IPS-18a (cell line): ENCODE results near the gene TMEM44.

Source experiments
- H3K27ac ChIP-seq: one replicate; pipeline ENCODE4 v1.5.1; 2013; ENCODE audit warnings: low read length
- H3K27me3 ChIP-seq: one replicate; pipeline ENCODE4 v1.6.1; 2013; ENCODE audit warnings: mild to moderate bottlenecking, low read length; ENCODE audit not compliant: control insufficient read depth, insufficient read depth
- H3K36me3 ChIP-seq: one replicate; pipeline ENCODE4 v1.6.1; 2013; ENCODE audit warnings: low read depth, low read length; ENCODE audit not compliant: control insufficient read depth
- H3K4me1 ChIP-seq: one replicate; pipeline ENCODE4 v1.6.1; 2013; ENCODE audit warnings: low read depth, low read length; ENCODE audit not compliant: control insufficient read depth
- H3K4me3 ChIP-seq: one replicate; pipeline ENCODE4 v1.5.1; 2013; ENCODE audit warnings: low read length
- H3K9ac ChIP-seq: one replicate; pipeline ENCODE4 v1.6.1; 2013; ENCODE audit warnings: mild to moderate bottlenecking, low read length, moderate library complexity
- H3K9me3 ChIP-seq: one replicate; pipeline ENCODE4 v1.6.1; 2013; ENCODE audit warnings: low read depth, low read length; ENCODE audit not compliant: control insufficient read depth

Gene TMEM44

DNA sequence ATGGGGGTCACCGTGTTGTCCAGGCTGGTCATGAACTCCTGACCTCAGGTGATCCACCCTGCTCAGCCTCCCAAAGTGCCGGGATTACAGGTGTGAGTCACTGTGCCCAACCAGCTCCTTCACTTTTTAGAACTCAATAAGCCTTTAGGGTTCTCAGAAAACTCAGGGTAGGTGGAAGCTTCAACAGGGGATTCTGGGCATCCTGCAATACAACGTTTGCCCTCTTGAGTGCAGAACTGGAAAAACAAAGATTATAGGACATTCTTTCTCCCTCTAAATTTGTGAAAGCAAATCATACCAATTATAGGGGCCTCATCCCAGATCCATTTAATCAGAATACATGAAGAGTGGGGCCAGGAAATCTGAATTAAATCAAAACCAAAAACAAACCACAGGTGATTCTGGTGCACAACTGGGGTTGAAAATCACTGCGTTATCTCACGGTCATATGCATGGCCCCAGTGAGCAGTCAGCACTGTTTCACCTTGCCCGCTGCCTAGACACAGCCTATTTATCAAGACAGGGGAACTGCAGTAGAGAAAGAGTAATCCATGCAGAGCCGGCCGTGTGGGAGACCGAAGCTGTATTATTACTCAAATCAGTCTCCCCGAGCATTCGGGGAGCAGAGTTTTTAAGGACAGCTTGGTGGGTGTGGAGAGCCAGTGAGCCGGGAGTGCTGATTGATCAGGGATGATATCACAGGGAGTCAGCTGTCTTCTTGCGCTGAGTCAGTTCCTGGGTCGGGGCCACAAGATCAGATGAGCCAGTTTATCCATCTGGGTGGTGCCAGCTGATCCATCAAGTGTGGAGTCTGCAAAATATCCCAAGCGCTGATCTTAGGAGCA, 58.4 kb downstream of the TMEM44 start:
- Histone ChIP-seq H3K9ac (no peak overlapping the region), H3K36me3 (no peaks in the 10 kb centered on the region), H3K4me3 (no peak overlapping the region), H3K4me1 (no peaks in the 10 kb centered on the region), H3K27ac (no peak overlapping the region), H3K9me3 (no peaks in the 10 kb centered on the region), H3K27me3 (no peaks in the 10 kb centered on the region)

DNA sequence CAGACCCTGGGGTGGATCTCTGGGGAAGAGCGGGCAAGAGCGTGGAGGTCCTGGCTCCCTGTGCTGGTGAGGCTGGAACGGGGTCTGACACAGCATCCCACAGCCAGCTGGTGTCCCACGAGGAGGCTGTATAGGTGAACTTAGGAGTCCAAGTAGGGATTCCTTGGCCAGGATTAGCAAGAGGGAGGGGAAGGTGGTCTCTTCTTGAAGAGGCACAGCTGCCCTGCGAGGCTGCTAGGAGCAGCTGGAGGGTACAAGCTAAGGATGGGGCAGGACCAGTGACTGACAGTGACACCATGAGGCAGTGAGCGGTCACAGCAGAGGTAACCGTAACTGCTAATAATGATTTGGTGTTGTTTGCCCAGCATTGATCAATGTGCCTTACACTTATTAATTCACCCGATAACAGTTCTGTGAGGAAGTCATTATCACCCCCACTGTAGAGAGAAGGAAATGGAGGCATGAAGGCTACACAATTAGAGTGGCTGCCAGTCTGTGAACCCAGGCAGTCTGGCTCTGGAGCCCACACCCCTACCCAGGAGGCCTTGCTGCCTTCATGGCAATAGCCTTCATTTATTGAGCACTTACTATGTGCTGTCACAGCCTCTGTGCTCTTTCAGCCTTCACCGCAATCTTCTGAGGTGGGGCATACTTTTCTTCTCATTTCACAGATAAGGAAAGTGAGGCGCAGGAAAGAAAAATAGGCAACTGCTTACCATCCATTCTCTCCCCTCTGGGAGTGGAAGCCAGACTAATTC, 59.4 kb downstream of the TMEM44 start:
- Histone ChIP-seq H3K27me3 (no peaks in the 10 kb centered on the region), H3K36me3 (no peaks in the 10 kb centered on the region), H3K4me1 (no peaks in the 10 kb centered on the region), H3K27ac (no peak overlapping the region), H3K4me3 (no peak overlapping the region), H3K9ac (no peak overlapping the region), H3K9me3 (no peaks in the 10 kb centered on the region)

GRCh38 chr3:194572944-194573491, 60.2 kb downstream of the TMEM44 start:
- Histone ChIP-seq H3K27ac (no peak overlapping the region), H3K27me3 (no peaks in the 10 kb centered on the region), H3K36me3 (no peaks in the 10 kb centered on the region), H3K4me3 (no peak overlapping the region), H3K9ac (no peak overlapping the region), H3K4me1 (no peaks in the 10 kb centered on the region), H3K9me3 (no peaks in the 10 kb centered on the region)

DNA sequence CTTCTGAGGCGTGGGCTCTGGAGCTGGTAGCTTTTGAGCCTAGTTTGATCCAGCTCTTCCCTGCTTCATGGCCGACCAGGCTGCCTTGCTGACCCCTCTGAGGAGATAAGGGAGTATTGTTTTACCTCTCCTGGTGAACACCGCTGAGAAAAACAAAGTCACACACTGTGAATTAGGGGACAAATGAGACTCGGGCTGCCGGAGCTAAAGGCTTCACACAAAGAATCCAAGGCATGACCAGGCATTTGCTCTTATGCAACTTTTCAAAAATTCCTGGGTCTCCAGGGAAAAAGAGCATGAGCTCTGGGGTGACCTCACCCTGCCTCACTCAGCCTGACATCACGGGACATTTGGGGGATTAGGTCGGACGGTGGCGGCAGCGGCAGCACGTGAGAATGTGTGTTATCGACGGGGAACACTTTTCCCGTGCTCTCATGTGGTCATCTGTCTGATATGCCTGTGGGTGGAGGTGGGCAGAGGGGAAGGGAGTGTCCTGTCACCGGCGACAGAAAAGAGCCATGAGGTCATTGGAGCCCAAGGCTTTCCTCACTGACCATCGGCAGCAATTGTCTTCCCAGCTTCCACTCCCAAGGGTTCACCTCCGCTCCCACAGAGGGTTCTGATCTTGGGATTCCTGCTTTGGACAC, 61.0 kb downstream of the TMEM44 start:
- Histone ChIP-seq H3K4me1 (no peaks in the 10 kb centered on the region), H3K27ac (no peak overlapping the region), H3K9me3 (no peaks in the 10 kb centered on the region), H3K9ac (no peak overlapping the region), H3K36me3 (no peaks in the 10 kb centered on the region), H3K4me3 (no peak overlapping the region), H3K27me3 (no peaks in the 10 kb centered on the region)

DNA sequence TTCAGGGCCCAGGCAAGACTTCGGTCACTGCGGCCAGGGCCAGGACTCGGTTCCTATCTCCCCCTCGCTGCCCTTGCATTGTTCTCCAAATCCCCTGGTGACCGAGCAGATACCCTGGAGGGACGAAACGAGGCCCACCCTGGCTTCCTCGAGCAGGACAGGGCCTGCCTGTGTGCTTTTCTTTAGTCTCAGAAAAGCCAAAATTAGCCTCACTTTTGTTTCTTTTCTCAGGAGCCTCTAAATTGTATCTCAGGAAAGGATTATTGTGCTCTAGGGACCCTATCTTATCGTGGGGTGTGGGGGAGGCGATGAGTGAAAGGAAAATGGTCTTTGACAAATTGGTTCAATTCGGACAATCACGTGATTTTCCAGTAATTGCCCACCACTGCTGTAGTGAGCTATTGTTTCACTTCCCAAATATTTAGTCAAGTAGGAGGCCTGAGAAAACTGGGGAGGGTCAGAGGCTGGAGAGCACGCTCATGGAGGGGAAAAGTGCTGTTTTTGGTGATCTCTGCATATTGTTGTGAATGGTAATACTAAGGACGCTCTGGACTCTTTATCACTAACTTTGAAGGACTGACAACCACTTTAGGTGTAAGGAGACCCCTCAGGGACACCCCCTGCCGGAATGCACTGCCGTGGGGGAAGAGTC, 61.6 kb downstream of the TMEM44 start:
- no peaks in the 10 kb centered on the region for H3K9me3 ChIP-seq
- no peaks in the 10 kb centered on the region for H3K36me3 ChIP-seq
- no peak overlapping the region for H3K4me3 ChIP-seq
- H3K27me3 ChIP-seq, result no peaks in the 10 kb centered on the region
- no peak overlapping the region for H3K9ac ChIP-seq
- no peaks in the 10 kb centered on the region for H3K4me1 ChIP-seq
- no peak overlapping the region for H3K27ac ChIP-seq

DNA sequence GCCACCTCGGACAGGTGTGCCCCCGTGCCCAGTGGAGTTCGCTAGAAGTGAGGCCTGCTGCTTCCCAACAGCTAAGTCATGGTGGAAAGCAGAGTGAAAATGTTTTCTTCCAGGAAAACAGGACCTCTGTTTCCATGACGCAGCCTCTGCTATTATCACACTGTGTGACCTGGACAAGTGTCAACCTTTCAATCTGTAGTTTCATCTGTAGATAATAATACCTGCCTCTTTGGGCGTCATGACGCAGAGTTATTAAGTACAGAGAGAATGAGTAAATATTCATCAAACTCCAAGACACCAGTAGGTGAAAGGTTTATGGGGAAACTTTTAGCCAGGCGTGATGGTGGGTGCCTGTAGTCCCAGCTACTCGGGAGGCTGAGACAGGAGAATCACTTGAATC, 62.3 kb downstream of the TMEM44 start:
- no peaks in the 10 kb centered on the region for H3K36me3 ChIP-seq
- H3K4me3 ChIP-seq, result no peak overlapping the region
- no peak overlapping the region for H3K27ac ChIP-seq
- no peaks in the 10 kb centered on the region for H3K4me1 ChIP-seq
- H3K27me3 ChIP-seq, result no peaks in the 10 kb centered on the region
- no peaks in the 10 kb centered on the region for H3K9me3 ChIP-seq
- no peak overlapping the region for H3K9ac ChIP-seq

DNA sequence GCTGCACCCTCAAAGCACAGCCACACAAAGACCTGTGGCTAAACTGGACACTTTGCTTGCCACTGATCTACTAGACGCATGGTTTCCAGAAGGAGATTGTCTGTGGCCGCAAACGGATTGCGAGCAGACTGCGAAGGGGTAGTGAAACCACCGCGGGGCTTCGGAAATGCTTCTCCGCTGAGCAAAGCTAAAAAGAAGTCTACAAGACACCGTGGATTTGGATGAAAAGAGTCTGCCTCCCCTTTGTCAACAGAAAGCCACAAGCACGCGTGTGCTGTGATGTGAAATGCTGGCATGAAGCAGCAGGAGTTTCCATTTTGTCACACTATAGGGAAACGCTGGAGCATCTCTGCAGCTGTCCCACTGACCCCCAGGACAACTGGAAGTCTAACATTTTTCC, 63.0 kb downstream of the TMEM44 start:
- H3K9ac ChIP-seq, result no peak overlapping the region
- H3K4me1 ChIP-seq, result peaks cover 3% of the 10 kb centered on the region
- no peak overlapping the region for H3K27ac ChIP-seq
- H3K27me3 ChIP-seq, result no peaks in the 10 kb centered on the region
- no peaks in the 10 kb centered on the region for H3K36me3 ChIP-seq
- no peak overlapping the region for H3K4me3 ChIP-seq
- H3K9me3 ChIP-seq, result no peaks in the 10 kb centered on the region

- Histone ChIP-seq H3K27ac (no peak overlapping the region), H3K4me3 (no peak overlapping the region), H3K36me3 (no peaks in the 10 kb centered on the region), H3K4me1 (peaks cover 3% of the 10 kb centered on the region), H3K9me3 (no peaks in the 10 kb centered on the region), H3K9ac (no peak overlapping the region), H3K27me3 (no peaks in the 10 kb centered on the region)
These were observed 64.0 kb downstream of the TMEM44 start for GRCh38 chr3:194569252-194569651.

DNA sequence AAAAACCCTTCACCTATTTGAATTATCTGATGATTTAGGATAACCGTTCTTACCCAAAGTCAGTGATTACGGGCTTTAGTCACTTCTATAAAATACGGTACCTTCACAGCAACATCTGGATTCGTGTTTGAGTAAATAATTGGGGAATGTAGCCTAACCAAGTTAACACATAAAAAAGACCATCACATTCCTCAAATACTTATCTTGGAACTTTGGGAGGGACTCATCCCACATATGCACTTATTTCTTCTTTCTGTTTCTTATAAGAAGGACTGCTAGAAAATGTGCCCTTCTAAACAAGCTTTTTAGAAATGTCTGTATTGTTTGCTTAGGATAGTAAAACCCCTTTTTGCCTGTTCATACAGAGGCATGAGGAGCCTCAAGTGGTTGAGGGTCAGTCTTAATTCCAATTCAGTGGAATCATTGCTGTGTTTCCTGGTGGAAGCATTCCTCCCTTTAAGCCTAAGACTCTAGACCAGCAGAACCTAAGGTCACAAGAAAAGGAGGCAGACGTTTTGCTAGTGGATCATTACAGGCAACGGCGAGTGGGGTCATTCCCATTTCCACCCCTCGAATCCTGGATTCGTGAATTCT, 67.5 kb downstream of the TMEM44 start:
- H3K27ac ChIP-seq, result no peak overlapping the region

DNA sequence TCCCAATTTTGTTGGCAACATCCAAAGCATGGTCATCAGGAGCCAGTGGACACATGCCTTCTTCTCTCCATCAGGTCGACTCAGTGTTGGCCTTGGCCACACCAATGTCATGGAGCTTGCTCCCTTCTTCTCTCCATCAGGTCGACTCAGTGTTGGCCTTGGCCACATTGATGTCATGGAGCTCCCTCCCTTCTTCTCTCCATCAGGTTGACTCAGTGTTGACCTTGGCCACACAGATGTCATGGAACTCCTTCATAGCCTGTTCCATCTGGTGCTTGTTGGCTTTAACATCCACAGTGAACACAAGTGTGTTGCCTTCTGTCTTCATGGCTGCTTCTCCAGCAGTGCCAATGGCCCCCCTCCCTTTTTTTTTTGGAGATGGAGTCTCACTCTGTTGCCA, 70.2 kb downstream of the TMEM44 start:
- Histone ChIP-seq H3K36me3 (no peaks in the 10 kb centered on the region), H3K9me3 (no peaks in the 10 kb centered on the region), H3K27me3 (no peaks in the 10 kb centered on the region), H3K9ac (no peak overlapping the region), H3K27ac (no peak overlapping the region), H3K4me1 (peaks cover 3% of the 10 kb centered on the region), H3K4me3 (no peak overlapping the region)

More for the DNA sequence above, 67.5 kb downstream of the TMEM44 start:
- Histone ChIP-seq H3K36me3 (no peaks in the 10 kb centered on the region), H3K9me3 (no peaks in the 10 kb centered on the region), H3K4me1 (peaks cover 3% of the 10 kb centered on the region), H3K27me3 (no peaks in the 10 kb centered on the region), H3K4me3 (no peak overlapping the region), H3K9ac (no peak overlapping the region)
